ENCODE results near the gene PLCL2.

DNA sequence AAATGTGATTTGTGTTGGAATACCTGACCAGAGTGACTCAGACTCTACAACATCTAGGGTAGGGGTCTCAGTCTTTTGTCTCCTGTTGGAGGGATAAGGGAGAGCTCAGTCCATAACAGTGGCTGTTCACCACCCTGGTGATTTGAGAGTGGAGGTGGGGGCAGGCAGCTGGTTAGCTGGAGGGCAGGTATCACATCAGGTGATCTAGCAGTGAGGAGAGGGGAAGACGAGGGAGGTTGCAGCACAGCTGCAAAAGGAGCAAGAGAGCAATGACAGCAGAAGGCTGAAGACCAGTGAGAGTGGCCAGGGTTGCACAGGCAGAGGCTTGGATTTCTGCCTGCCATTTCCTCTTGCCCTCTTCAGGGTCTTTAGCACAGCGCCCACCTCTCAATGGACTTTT lies 38.4 kb downstream of the PLCL2 start:
- TF ChIP-seq, protein P1, sequence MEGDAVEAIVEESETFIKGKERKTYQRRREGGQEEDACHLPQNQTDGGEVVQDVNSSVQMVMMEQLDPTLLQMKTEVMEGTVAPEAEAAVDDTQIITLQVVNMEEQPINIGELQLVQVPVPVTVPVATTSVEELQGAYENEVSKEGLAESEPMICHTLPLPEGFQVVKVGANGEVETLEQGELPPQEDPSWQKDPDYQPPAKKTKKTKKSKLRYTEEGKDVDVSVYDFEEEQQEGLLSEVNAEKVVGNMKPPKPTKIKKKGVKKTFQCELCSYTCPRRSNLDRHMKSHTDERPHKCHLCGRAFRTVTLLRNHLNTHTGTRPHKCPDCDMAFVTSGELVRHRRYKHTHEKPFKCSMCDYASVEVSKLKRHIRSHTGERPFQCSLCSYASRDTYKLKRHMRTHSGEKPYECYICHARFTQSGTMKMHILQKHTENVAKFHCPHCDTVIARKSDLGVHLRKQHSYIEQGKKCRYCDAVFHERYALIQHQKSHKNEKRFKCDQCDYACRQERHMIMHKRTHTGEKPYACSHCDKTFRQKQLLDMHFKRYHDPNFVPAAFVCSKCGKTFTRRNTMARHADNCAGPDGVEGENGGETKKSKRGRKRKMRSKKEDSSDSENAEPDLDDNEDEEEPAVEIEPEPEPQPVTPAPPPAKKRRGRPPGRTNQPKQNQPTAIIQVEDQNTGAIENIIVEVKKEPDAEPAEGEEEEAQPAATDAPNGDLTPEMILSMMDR (IDR thresholded peaks at IDR 0.05; ENCODE audit: low read depth, low read length) = no peak
- TF ChIP-seq POLR2A (IDR thresholded peaks at IDR 0.05; ENCODE audit: extremely low read depth, insufficient read length) = no peak

All from NB4 (cell line).